H9 (cell line): ENCODE measurements around the gene ANK3. TPM values are rescaled to one million over a fixed set of nuclear protein-coding genes. Genes with fewer than 3 reads are reported as not detected.

Source experiments
- DNase-seq: peaks from one replicate; pipeline ENCODE4 v3.0.0-alpha.2; 2017
- H2AFZ ChIP-seq: one replicate; pipeline ENCODE4 v1.6.1; 2013; ENCODE audit warnings: mild to moderate bottlenecking, low read length, control low read depth, moderate library complexity
- H2AK5ac ChIP-seq: 2 replicates; pipeline ENCODE4 v1.6.1; 2013; ENCODE audit warnings: low read length, control low read depth, mixed read lengths; ENCODE audit not compliant: insufficient read length
- H2BK120ac ChIP-seq: one replicate; pipeline ENCODE4 v1.6.1; 2013; ENCODE audit warnings: low read depth, mild to moderate bottlenecking, low read length, control low read depth, inconsistent platforms; ENCODE audit not compliant: poor library complexity, severe bottlenecking
- H2BK12ac ChIP-seq: 2 replicates; pipeline ENCODE4 v1.6.1; 2013; ENCODE audit warnings: low read length, control low read depth, mixed read lengths, low read depth; ENCODE audit not compliant: insufficient read length
- H2BK15ac ChIP-seq: 2 replicates; pipeline ENCODE4 v1.6.1; 2013; ENCODE audit warnings: low read depth, low read length, control low read depth
- H2BK20ac ChIP-seq: one replicate; pipeline ENCODE4 v1.6.1; 2013; ENCODE audit warnings: low read depth, mild to moderate bottlenecking, low read length, control low read depth, inconsistent platforms; ENCODE audit not compliant: poor library complexity, severe bottlenecking
- H2BK5ac ChIP-seq: 2 replicates; pipeline ENCODE4 v1.6.1; 2013; ENCODE audit warnings: low read length, control low read depth, mixed read lengths; ENCODE audit not compliant: insufficient read length
- H3K14ac ChIP-seq: 2 replicates; pipeline ENCODE4 v1.6.1; 2013; ENCODE audit warnings: low read length, control low read depth; ENCODE audit not compliant: insufficient read depth
- H3K18ac ChIP-seq: 2 replicates; pipeline ENCODE4 v1.6.1; 2013; ENCODE audit warnings: low read depth, mild to moderate bottlenecking, mixed read lengths, low read length, control low read depth; ENCODE audit not compliant: insufficient read length
- H3K23ac ChIP-seq: 2 replicates; pipeline ENCODE4 v1.6.1; 2013; ENCODE audit warnings: low read length, control low read depth, mixed read lengths, low read depth; ENCODE audit not compliant: insufficient read length
- H3K23me2 ChIP-seq: 2 replicates; pipeline ENCODE4 v1.6.1; 2013; ENCODE audit warnings: low read depth, mild to moderate bottlenecking, mixed read lengths, low read length, control low read depth; ENCODE audit not compliant: insufficient read length, poor library complexity, severe bottlenecking
- H3K27ac ChIP-seq: 2 replicates; pipeline ENCODE4 v1.5.1; 2013; ENCODE audit warnings: low read length, control low read depth, mixed read lengths, low read depth; ENCODE audit not compliant: insufficient read length
- H3K27me3 ChIP-seq: 2 replicates; pipeline ENCODE4 v1.6.1; 2013; ENCODE audit warnings: low read length, control low read depth, inconsistent platforms; ENCODE audit not compliant: insufficient read depth
- H3K4ac ChIP-seq: 2 replicates; pipeline ENCODE4 v1.6.1; 2013; ENCODE audit warnings: low read depth, mild to moderate bottlenecking, control low read depth, inconsistent platforms, low read length, moderate library complexity
- H3K4me1 ChIP-seq: 2 replicates; pipeline ENCODE4 v1.6.1; 2013; ENCODE audit warnings: low read length, control low read depth, inconsistent platforms; ENCODE audit not compliant: insufficient read depth
- H3K4me2 ChIP-seq: 2 replicates; pipeline ENCODE4 v1.6.1; 2013; ENCODE audit warnings: low read length, control low read depth, mixed read lengths; ENCODE audit not compliant: insufficient read length, insufficient read depth
- H3K56ac ChIP-seq: 2 replicates; pipeline ENCODE4 v1.6.1; 2013; ENCODE audit warnings: low read depth, mild to moderate bottlenecking, mixed read lengths, low read length, control low read depth; ENCODE audit not compliant: insufficient read length
- H3K79me1 ChIP-seq: 2 replicates; pipeline ENCODE4 v1.6.1; 2013; ENCODE audit warnings: low read depth, mild to moderate bottlenecking, moderate library complexity, low read length, control low read depth, inconsistent platforms; ENCODE audit not compliant: insufficient read depth, poor library complexity, severe bottlenecking
- H3K79me2 ChIP-seq: 2 replicates; pipeline ENCODE4 v1.6.1; 2013; ENCODE audit warnings: low read length, control low read depth, inconsistent platforms; ENCODE audit not compliant: insufficient read depth
- H3K9ac ChIP-seq: 2 replicates; pipeline ENCODE4 v1.6.1; 2013; ENCODE audit warnings: low read length, control low read depth, mixed read lengths; ENCODE audit not compliant: insufficient read length; ENCODE audit errors: extremely low read depth
- H3K9me3 ChIP-seq: one replicate; pipeline ENCODE4 v1.6.1; 2013; ENCODE audit warnings: low read depth, low read length, inconsistent platforms; ENCODE audit not compliant: control insufficient read depth
- H3T11ph ChIP-seq: one replicate; pipeline ENCODE4 v1.6.1; 2013; ENCODE audit warnings: mild to moderate bottlenecking, low read length, control low read depth, inconsistent platforms
- H4K20me1 ChIP-seq: one replicate; pipeline ENCODE4 v1.6.1; 2013; ENCODE audit not compliant: control insufficient read depth, insufficient read length, insufficient read depth
- H4K5ac ChIP-seq: 2 replicates; pipeline ENCODE4 v1.6.1; 2013; ENCODE audit warnings: low read depth, mild to moderate bottlenecking, mixed read lengths, low read length, control low read depth; ENCODE audit not compliant: insufficient read length
- H4K8ac ChIP-seq: replicated peaks from 2 replicates; pipeline ENCODE4 v1.6.1; 2013; ENCODE audit warnings: low read length, control low read depth, mixed read lengths, low read depth; ENCODE audit not compliant: insufficient read length
- H4K91ac ChIP-seq: 2 replicates; pipeline ENCODE4 v1.6.1; 2013; ENCODE audit warnings: low read depth, mild to moderate bottlenecking, moderate library complexity, mixed read lengths, low read length, control low read depth; ENCODE audit not compliant: insufficient read length
- H3K27ac Mint-ChIP-seq, 3 experiments: 2 replicates in 2 of 3; 3 replicates in 1 of 3; pipeline ENCODE4 v1.8.0; 2020 to 2021; ENCODE audit warnings: mixed read lengths in 3 of 3, mild to moderate bottlenecking in 1 of 3, moderate library complexity in 1 of 3
- H3K27me3 Mint-ChIP-seq: 2 replicates; pipeline ENCODE4 v1.8.0; 2021; ENCODE audit warnings: low read depth, mild to moderate bottlenecking, moderate library complexity, mixed read lengths
- H3K36me3 Mint-ChIP-seq, 3 experiments: 2 replicates in 2 of 3; 3 replicates in 1 of 3; pipeline ENCODE4 v1.8.0; 2020 to 2021; ENCODE audit warnings: low read depth in 3 of 3, mixed read lengths in 3 of 3; ENCODE audit not compliant: insufficient read depth in 1 of 3
- H3K4me1 Mint-ChIP-seq, 2 experiments: 2 replicates each; pipeline ENCODE4 v1.8.0; 2020; ENCODE audit warnings: mixed read lengths in 2 of 2
- H3K4me3 Mint-ChIP-seq, 2 experiments: 2 replicates in 1 of 2; 3 replicates in 1 of 2; pipeline ENCODE4 v1.8.0; 2020 to 2021; ENCODE audit warnings: mild to moderate bottlenecking in 2 of 2, mixed read lengths in 2 of 2, moderate library complexity in 1 of 2
- H3K9me3 Mint-ChIP-seq, 2 experiments: 2 replicates in 1 of 2; 3 replicates in 1 of 2; pipeline ENCODE4 v1.8.0; 2020; ENCODE audit warnings: mild to moderate bottlenecking in 2 of 2, mixed read lengths in 2 of 2, moderate library complexity in 1 of 2
- CTCF ChIP-seq: fragments of 200-600 bp; sonication (generic); conservative IDR thresholded peaks from 3 replicates; pipeline ENCODE4 v1.8.0; 2021; ENCODE audit warnings: antibody characterized with exemption, mild to moderate bottlenecking
- WGBS: extraction: QIAGEN DNeasy Blood & Tissue Kit; methylation state at CpG from one replicate; pipeline ENCODE4 v1.1.7; 2013; ENCODE audit warnings: missing lambda C conversion rate, low lambda C conversion rate, mixed read lengths; ENCODE audit not compliant: insufficient read length; ENCODE audit errors: extremely low coverage; 5-methylcytosine and 5-hydroxymethylcytosine counted together
- total RNA-seq: library from RNA; stranded (reverse); gene quantifications from 2 replicates; pipeline ENCODE4 v1.2.1, GENCODE V29; 2021

Gene ANK3
- total RNA-seq, 1 experiment from 2014 or later, result 59.6 TPM

- H3K14ac ChIP-seq, result no peak overlapping the region
- H4K91ac ChIP-seq, result no peak overlapping the region
- no peak overlapping the region for H3K27ac ChIP-seq
- H2AK5ac ChIP-seq, result no peak overlapping the region
- Mint-ChIP-seq H3K27ac (no peak overlapping the region), H3K27me3 (no peaks in the 10 kb centered on the region), H3K4me1 (peaks cover 12 to 30% of the 10 kb centered on the region in 2 experiments), H3K4me3 (no peak overlapping the region), H3K9me3 (no peaks in the 10 kb centered on the region), H3K36me3 (no peaks in the 10 kb centered on the region)
- H2AFZ ChIP-seq, result no peak overlapping the region
- no peaks in the 10 kb centered on the region for H3K27me3 ChIP-seq
- WGBS, result no CpG with 5 or more reads among the region's 1 CpG
- no peak overlapping the region for H2BK5ac ChIP-seq
- H3K4ac ChIP-seq, result no peak overlapping the region
- H3K23ac ChIP-seq, result no peak overlapping the region
- H3K4me2 ChIP-seq, result no peak overlapping the region
- no peak overlapping the region for H3K56ac ChIP-seq
- H3K18ac ChIP-seq, result no peak overlapping the region
- H2BK120ac ChIP-seq, result no peak overlapping the region
- H3K9ac ChIP-seq, result no peak overlapping the region
- no peak overlapping the region for H2BK15ac ChIP-seq
- H4K8ac ChIP-seq, result no peak overlapping the region
- H3K9me3 ChIP-seq, result no peaks in the 10 kb centered on the region
- H3K23me2 ChIP-seq, result no peaks in the 10 kb centered on the region
- TF ChIP-seq CTCF, result no peak
- no peaks in the 10 kb centered on the region for H3K79me2 ChIP-seq
- H4K5ac ChIP-seq, result no peak overlapping the region
- no peak overlapping the region for H2BK12ac ChIP-seq
- no peaks in the 10 kb centered on the region for H4K20me1 ChIP-seq
- no peak overlapping the region for H2BK20ac ChIP-seq
- no peak overlapping the region for H3T11ph ChIP-seq
- H3K4me1 ChIP-seq, result no peaks in the 10 kb centered on the region
- H3K79me1 ChIP-seq, result no peaks in the 10 kb centered on the region
- DNase-seq, result no peak
Measured at GRCh38 chr10:60028081-60028480, 361.6 kb downstream of the ANK3 start.
